DND-41 (cell line): ENCODE results near the gene EYA2.

ENCODE experiments used
- CTCF ChIP-seq: IDR thresholded peaks from 2 replicates; pipeline ENCODE4 v1.5.1; 2012; ENCODE audit warnings: borderline replicate concordance, low read length, moderate library complexity, mild to moderate bottlenecking; ENCODE audit not compliant: poor library complexity, severe bottlenecking; ENCODE audit errors: extremely low read depth
- EZH2 ChIP-seq: IDR thresholded peaks from 3 replicates; pipeline ENCODE4 v1.6.1; 2012; ENCODE audit warnings: borderline replicate concordance, low read depth, mild to moderate bottlenecking, moderate library complexity, low read length, inconsistent platforms; ENCODE audit not compliant: severe bottlenecking

DNA sequence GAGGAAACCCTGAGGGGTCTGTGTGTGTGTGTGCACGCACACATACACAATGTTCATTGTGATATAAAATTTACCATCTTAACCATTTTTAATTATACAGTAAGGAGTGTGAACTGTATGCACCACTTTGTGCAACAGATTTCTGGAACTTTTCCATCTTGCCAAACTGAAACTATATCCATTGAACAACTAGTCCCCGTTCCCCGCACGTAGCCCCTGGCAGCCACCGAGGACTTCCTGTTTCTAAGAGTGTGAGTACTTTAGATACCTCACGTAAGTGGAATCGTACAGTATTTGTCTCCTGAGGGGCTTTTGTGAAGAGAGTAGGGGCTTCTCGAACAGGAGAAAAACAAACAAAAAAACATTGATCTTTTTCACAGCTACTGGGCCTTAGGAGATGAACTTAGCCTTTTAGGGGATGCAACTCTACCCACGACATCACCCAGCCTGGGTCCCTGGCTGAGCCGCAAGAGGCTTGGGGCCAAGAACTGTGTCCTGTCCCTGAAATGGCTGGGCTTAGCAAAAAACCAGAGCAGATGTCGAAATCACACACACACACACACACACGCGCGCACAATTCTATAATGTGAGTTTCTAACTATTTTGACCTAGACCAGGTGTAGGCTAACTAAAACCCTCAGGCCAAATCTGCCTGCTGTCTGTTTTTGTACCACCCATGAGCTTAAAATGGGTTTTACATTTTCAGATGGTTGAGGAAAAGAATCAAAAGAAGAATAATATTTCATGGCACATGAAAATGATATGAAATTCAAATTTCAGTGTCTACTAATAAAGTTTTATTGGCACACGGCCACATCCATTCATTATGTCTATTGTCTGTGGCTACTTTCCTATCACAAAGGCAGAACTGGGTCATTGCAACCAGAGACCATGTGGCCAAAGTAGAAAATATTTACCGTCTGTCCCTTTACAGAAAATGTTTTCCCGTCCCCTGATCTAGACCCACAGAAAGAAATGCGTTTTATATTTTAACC, 144.2 kb downstream of the EYA2 start:
- no peak for TF ChIP-seq CTCF
- TF ChIP-seq EZH2 = no peak
